ENCODE data around the gene PBXIP1.

Gene PBXIP1

GRCh38 chr1:154972213-154972516 is 16.3 kb upstream of the PBXIP1 start:
- DNase-seq (ENCODE audit: low spot score) (no peak), ATAC-seq (ENCODE audit: low read depth) (no peak)
- Histone ChIP-seq H3K4me3 (ENCODE audit: severe bottlenecking) (peak overlapping the region; percentile 15), H3K27ac (ENCODE audit: poor library complexity, severe bottlenecking) (peak overlapping the region; percentile 99), H3K36me3 (ENCODE audit: low read depth) (peaks cover 35% of the 10 kb centered on the region), H3K27me3 (ENCODE audit: insufficient read depth, poor library complexity, severe bottlenecking) (no peaks in the 10 kb centered on the region), H3K9me3 (ENCODE audit: severe bottlenecking) (no peaks in the 10 kb centered on the region), H3K4me1 (ENCODE audit: insufficient read depth, poor library complexity, severe bottlenecking) (peaks cover 33% of the 10 kb centered on the region)
- no peak for TF ChIP-seq CTCF (IDR thresholded peaks at IDR 0.05; ENCODE audit: poor library complexity, severe bottlenecking)

DNA sequence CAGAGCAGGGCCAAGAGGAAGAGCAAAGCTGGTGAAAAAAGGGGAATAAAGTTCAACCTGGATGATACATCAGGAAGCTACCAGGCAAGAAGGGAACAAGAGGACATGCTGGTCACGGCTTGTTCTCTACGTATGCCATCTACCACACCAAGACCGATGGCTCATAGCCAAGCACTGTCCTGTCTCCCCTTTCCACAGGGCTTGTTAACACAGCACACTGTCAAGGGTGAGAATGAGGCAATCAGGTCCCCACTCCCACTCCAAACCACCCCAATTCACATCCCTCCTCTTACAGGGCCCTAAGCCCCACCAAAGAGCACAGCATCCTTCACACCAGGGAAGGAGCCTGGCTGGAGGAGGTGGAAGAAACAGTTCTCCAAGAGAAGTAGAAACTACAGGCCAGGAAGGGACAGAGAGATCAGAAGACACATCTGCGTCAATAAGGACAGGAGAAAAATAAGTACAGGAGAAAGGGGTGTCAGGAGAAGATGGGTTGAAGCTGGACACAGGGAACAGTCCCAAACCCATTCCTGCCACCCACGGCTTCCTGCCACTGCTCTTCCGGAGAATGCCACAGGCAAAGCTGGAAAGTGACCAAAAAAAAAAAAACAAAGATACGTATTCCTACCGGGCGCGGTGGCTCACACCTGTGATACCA is 15.6 kb upstream of the PBXIP1 start:
- Histone ChIP-seq H3K27ac (ENCODE audit: poor library complexity, severe bottlenecking) (peak overlapping the region; percentile 99), H3K4me3 (ENCODE audit: severe bottlenecking) (peak overlapping the region; percentile 57), H3K36me3 (ENCODE audit: low read depth) (peaks cover 36% of the 10 kb centered on the region), H3K4me1 (ENCODE audit: insufficient read depth, poor library complexity, severe bottlenecking) (peaks cover 33% of the 10 kb centered on the region), H3K27me3 (ENCODE audit: insufficient read depth, poor library complexity, severe bottlenecking) (no peaks in the 10 kb centered on the region), H3K9me3 (ENCODE audit: severe bottlenecking) (no peaks in the 10 kb centered on the region)
- no peak for DNase-seq (ENCODE audit: low spot score)
- no peak; the same call in 2 of the 3 replicates for ATAC-seq (ENCODE audit: low read depth)
- no peak for TF ChIP-seq CTCF (IDR thresholded peaks at IDR 0.05; ENCODE audit: poor library complexity, severe bottlenecking)

DNA sequence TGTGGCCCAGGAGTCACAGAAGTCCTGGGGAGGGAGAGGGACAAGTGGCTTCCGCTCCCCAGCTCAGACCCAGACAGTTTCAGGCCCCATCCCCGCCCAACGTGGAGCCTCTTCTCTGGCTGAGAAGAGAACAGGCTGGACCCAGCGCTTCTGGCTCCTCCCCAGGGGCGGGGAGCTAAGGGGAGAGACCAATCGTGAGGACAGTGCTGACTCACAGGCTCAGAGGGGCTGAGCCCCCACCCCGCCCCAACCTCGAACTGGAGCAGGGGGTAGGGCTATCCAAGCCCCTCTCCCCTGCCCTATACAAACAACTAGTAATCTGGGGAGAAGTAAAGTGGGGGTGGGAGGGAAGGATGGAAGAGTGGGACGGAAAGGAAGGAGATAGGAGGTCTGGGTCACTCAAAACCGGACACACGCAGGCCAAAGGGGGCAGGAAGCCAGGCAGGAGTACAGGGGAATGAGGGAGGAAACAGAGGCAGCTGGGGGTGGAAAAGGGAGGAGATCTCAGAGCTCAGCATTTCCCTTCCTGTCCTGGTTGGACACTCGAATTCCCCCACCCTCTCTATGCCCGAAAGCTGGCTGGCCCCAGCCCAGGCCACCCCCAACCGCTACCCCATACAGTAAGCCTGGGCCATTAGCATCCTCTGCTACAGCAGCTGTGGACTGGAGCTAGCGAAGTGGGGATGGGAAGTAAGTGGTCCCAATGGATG is 14.9 kb upstream of the PBXIP1 start, which contains the start of gene SHC1:
TSS of gene SHC1 (minus strand) at position 117 of the 710 bp plus-strand sequence. CDS start 221 bp downstream, outside the sequence.
- peaks cover 33% of the 10 kb centered on the region for H3K4me1 ChIP-seq (ENCODE audit: insufficient read depth, poor library complexity, severe bottlenecking)
- H3K27me3 ChIP-seq (ENCODE audit: insufficient read depth, poor library complexity, severe bottlenecking), result no peaks in the 10 kb centered on the region
- H3K9me3 ChIP-seq (ENCODE audit: severe bottlenecking), result no peaks in the 10 kb centered on the region
- peak within 1 kb of the TSS; percentile 99 for H3K27ac ChIP-seq (ENCODE audit: poor library complexity, severe bottlenecking)
- peaks cover 37% of the 10 kb centered on the region for H3K36me3 ChIP-seq (ENCODE audit: low read depth)
- no peak for TF ChIP-seq CTCF (IDR thresholded peaks at IDR 0.05; ENCODE audit: poor library complexity, severe bottlenecking)
- ATAC-seq (ENCODE audit: low read depth) (peak; percentile 71), DNase-seq (ENCODE audit: low spot score) (peak; percentile 96)
- H3K4me3 ChIP-seq (ENCODE audit: severe bottlenecking), result peak within 1 kb of the TSS; percentile 57

GRCh38 chr1:154969860-154970452 is 14.1 kb upstream of the PBXIP1 start:
- DNase-seq (ENCODE audit: low spot score) (no peak), ATAC-seq (ENCODE audit: low read depth) (no peak)
- H3K27ac ChIP-seq (ENCODE audit: poor library complexity, severe bottlenecking), result peak overlapping the region; percentile 99
- peaks cover 33% of the 10 kb centered on the region for H3K4me1 ChIP-seq (ENCODE audit: insufficient read depth, poor library complexity, severe bottlenecking)
- TF ChIP-seq CTCF (IDR thresholded peaks at IDR 0.05; ENCODE audit: poor library complexity, severe bottlenecking), result no peak
- H3K4me3 ChIP-seq (ENCODE audit: severe bottlenecking), result peak overlapping the region; percentile 57
- no peaks in the 10 kb centered on the region for H3K27me3 ChIP-seq (ENCODE audit: insufficient read depth, poor library complexity, severe bottlenecking)
- no peaks in the 10 kb centered on the region for H3K9me3 ChIP-seq (ENCODE audit: severe bottlenecking)
- peaks cover 45% of the 10 kb centered on the region for H3K36me3 ChIP-seq (ENCODE audit: low read depth)

Measured in RWPE2 (cell line).